K562 (cell line): ENCODE data around the gene SAMD8. TPM values are rescaled to one million over a fixed set of nuclear protein-coding genes. Genes with fewer than 3 reads are reported as not detected.

Experiments used
- CSDE1 ChIP-seq, 2 experiments: fragments of 450-650 bp; IDR thresholded peaks; 2 replicates each; pipeline ENCODE4 v1.6.1; 2016; ENCODE audit warnings: mild to moderate bottlenecking in 1 of 2
- ERF ChIP-seq: fragments of 450-650 bp; formaldehyde crosslinking; IDR thresholded peaks from 2 replicates; pipeline ENCODE4 v1.4.0; 2020; ENCODE audit warnings: mild to moderate bottlenecking, mixed read lengths
- FIP1L1 ChIP-seq: fragments of 200-400 bp; formaldehyde crosslinking; IDR thresholded peaks from 2 replicates; pipeline ENCODE4 v1.6.1; 2018; ENCODE audit warnings: mild to moderate bottlenecking, low read depth, low read length; ENCODE audit not compliant: poor library complexity, severe bottlenecking
- FOXA3 ChIP-seq, 2 experiments: fragments of 450-650 bp in 1 of 2; sonication (generic) in 1 of 2; formaldehyde crosslinking; IDR thresholded peaks in 1 of 2; conservative IDR thresholded peaks in 1 of 2; 2 replicates each; pipeline versions ENCODE4 v1.4.0 to v1.8.0; 2020 to 2022; ENCODE audit warnings: mild to moderate bottlenecking in 2 of 2, missing genetic modification reagents in 1 of 2
- LEF1 ChIP-seq: fragments of 450-650 bp; IDR thresholded peaks from 2 replicates; pipeline ENCODE4 v1.6.1; 2016; ENCODE audit warnings: mild to moderate bottlenecking
- POLR2AphosphoS2 ChIP-seq: IDR thresholded peaks from 2 replicates; pipeline ENCODE4 v1.6.1; 2012; ENCODE audit warnings: low read length, improper control_type of control experiment
- POLR2B ChIP-seq: fragments of 450-650 bp; IDR thresholded peaks from 2 replicates; pipeline ENCODE4 v1.6.1; 2018; ENCODE audit warnings: low read depth; ENCODE audit not compliant: partially characterized antibody
- PURB ChIP-seq: sonication (generic); formaldehyde crosslinking; IDR thresholded peaks from 2 replicates; pipeline ENCODE4 v1.9.0; 2021; ENCODE audit warnings: low read depth, mild to moderate bottlenecking, missing genetic modification reagents
- RAD51 ChIP-seq: fragments of 450-650 bp; IDR thresholded peaks from 2 replicates; pipeline ENCODE4 v1.7.1; 2016; ENCODE audit warnings: low read depth, mild to moderate bottlenecking, borderline replicate concordance
- SMARCB1 ChIP-seq: IDR thresholded peaks from 2 replicates; pipeline ENCODE4 v1.6.1; 2011; ENCODE audit warnings: improper control_type of control experiment, low read depth; ENCODE audit not compliant: insufficient read length
- SRF ChIP-seq, 2 experiments: fragments of 250-450, 450-650 bp in 1 of 2; sonication (Bioruptor Pico) in 1 of 2; sonication (generic) in 1 of 2; formaldehyde crosslinking; IDR thresholded peaks; 2 replicates each; pipeline versions ENCODE4 v1.5.0 to v1.5.1; 2020 to 2022; ENCODE audit warnings: mild to moderate bottlenecking in 1 of 2, missing genetic modification reagents in 1 of 2
- ZKSCAN8 ChIP-seq: fragments of 200-800 bp; sonication (Bioruptor generic); IDR thresholded peaks from 2 replicates; pipeline ENCODE4 v1.6.1; 2016; ENCODE audit warnings: missing genetic modification characterization, missing compliant biosample characterization
- ZNF253 ChIP-seq: fragments of 250-450 bp; sonication (Bioruptor Pico); conservative IDR thresholded peaks from 2 replicates; pipeline ENCODE4 v1.6.1; 2021; ENCODE audit warnings: mild to moderate bottlenecking
- polyA plus RNA-seq, 8 experiments: library from polyadenylated mRNA; depleted of rRNA in 4 of 8; stranded (reverse) in 5 of 8; unstranded in 3 of 8; fragments of >200 nt; fragmentation: Nextera tagmentation in 2 of 8; fragmentation: Illumina TruSeq in 1 of 8; extraction: Ambion mirVana in 2 of 8; extraction: Trizol in 1 of 8; gene quantifications; 2 replicates each; pipeline versions ENCODE4 v1.2.1 to v1.2.3, GENCODE V29; 2011 to 2014; ENCODE audit warnings: inconsistent platforms in 1 of 8, missing spikeins in 1 of 8
- total RNA-seq, 7 experiments: library from RNA; depleted of rRNA in 6 of 7; stranded (reverse); fragments of >200 nt in 6 of 7; fragmentation: Illumina TruSeq in 2 of 7; extraction: Trizol in 2 of 7; gene quantifications; 2 replicates each; pipeline versions ENCODE4 v1.2.1 to v1.2.3, GENCODE V29; 2011 to 2021; ENCODE audit warnings: low replicate concordance in 1 of 7
- TF ChIP-seq, protein P1 (sequence below), 2 experiments: fragments of 450-650 bp in 1 of 2; sonication (generic) in 1 of 2; formaldehyde crosslinking in 1 of 2; IDR thresholded peaks; 2 replicates each; pipeline versions ENCODE4 v1.7.1 to v1.9.0; 2016 to 2022; ENCODE audit warnings: inconsistent platforms in 1 of 2, mild to moderate bottlenecking in 1 of 2, missing genetic modification reagents in 1 of 2

Gene SAMD8
- total and polyA plus RNA-seq, 9 of the 15 experiments (the other 6 are each of a cell fraction or from before 2014, with no cell fraction given) = 2.7 to 16.1 (median 6.2) TPM

DNA sequence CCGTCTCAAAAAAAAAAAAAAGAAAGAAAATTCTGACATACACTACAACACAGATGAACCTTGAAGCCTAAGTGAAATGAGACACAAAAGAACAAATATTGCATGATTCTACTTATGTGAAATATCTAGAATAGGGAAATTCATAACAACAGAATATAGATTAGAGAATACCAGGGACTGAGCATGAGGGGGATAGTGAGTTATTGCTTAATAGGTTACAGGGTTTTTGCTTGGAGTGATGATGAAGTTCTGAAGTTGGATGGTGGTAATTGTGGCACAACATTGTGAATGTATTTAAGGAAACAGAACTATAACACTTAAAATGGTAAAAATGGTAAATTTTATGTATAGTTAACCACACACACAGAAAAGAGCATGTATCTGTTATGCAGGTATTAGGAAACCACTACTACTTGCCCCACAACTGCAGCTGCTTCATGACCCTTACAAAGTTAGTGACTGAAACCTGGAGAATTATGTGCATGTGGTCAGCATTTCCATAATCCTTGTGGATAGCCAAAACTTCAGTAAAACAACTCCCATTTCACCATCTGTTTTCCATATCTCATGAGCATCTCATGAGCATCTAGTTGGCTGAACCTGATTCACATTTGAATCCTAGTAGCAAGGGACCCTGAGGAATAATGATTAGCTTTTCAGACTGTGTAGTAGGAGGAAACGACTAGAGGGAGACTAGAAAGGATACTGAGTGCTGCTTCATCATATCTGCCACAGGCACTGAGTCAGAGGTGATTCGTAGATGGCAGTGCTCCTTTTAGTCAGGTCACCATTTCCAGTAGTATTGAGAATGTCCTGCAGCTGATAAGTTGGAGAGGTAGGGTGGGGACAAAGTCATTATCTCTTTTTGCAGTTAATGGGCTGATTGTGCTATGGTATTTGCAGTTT, 26.3 kb downstream of the SAMD8 start (continued):
- no peak for TF ChIP-seq FOXA3 (CRISPR knock-in tag; conservative IDR thresholded peaks at IDR 0.05 in 1 of 2, IDR thresholded peaks at IDR 0.05 in 1 of 2)
- TF ChIP-seq ZKSCAN8 (CRISPR knock-in tag) = no peak
- no peak for TF ChIP-seq PURB (CRISPR knock-in tag)
- peak; percentile 39; the same call in 1 of the 2 replicates for TF ChIP-seq LEF1
- TF ChIP-seq CSDE1 (IDR thresholded peaks at IDR 0.05) = no peak; a peak in 1 of 4 replicates
- no peak for TF ChIP-seq POLR2B
- TF ChIP-seq, protein P1, sequence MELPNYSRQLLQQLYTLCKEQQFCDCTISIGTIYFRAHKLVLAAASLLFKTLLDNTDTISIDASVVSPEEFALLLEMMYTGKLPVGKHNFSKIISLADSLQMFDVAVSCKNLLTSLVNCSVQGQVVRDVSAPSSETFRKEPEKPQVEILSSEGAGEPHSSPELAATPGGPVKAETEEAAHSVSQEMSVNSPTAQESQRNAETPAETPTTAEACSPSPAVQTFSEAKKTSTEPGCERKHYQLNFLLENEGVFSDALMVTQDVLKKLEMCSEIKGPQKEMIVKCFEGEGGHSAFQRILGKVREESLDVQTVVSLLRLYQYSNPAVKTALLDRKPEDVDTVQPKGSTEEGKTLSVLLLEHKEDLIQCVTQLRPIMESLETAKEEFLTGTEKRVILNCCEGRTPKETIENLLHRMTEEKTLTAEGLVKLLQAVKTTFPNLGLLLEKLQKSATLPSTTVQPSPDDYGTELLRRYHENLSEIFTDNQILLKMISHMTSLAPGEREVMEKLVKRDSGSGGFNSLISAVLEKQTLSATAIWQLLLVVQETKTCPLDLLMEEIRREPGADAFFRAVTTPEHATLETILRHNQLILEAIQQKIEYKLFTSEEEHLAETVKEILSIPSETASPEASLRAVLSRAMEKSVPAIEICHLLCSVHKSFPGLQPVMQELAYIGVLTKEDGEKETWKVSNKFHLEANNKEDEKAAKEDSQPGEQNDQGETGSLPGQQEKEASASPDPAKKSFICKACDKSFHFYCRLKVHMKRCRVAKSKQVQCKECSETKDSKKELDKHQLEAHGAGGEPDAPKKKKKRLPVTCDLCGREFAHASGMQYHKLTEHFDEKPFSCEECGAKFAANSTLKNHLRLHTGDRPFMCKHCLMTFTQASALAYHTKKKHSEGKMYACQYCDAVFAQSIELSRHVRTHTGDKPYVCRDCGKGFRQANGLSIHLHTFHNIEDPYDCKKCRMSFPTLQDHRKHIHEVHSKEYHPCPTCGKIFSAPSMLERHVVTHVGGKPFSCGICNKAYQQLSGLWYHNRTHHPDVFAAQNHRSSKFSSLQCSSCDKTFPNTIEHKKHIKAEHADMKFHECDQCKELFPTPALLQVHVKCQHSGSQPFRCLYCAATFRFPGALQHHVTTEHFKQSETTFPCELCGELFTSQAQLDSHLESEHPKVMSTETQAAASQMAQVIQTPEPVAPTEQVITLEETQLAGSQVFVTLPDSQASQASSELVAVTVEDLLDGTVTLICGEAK (IDR thresholded peaks at IDR 0.05) = no peak
- TF ChIP-seq, protein P1 (CRISPR knock-in tag; IDR thresholded peaks at IDR 0.05) = no peak
- TF ChIP-seq FIP1L1 = no peak
- no peak for TF ChIP-seq RAD51
- TF ChIP-seq POLR2AphosphoS2 = no peak
- no peak for TF ChIP-seq ZNF253
- TF ChIP-seq SMARCB1 = no peak
- no peak for TF ChIP-seq SRF (CRISPR knock-in tag; IDR thresholded peaks at IDR 0.05)
- TF ChIP-seq ERF (CRISPR knock-in tag) = no peak
